NCI-H69 (cell line): ENCODE results near the gene VPS37B.
"Not testable (repeated sequence)": the region's sequence is repeated elsewhere in the genome, so short reads cannot be mapped to it uniquely, and the experiment has no call there.

Source experiments
- DNase-seq: peaks from one replicate; lab custom pipeline; 2025; lab: John Stamatoyannopoulos, UW

The VPS37B gene

DNA sequence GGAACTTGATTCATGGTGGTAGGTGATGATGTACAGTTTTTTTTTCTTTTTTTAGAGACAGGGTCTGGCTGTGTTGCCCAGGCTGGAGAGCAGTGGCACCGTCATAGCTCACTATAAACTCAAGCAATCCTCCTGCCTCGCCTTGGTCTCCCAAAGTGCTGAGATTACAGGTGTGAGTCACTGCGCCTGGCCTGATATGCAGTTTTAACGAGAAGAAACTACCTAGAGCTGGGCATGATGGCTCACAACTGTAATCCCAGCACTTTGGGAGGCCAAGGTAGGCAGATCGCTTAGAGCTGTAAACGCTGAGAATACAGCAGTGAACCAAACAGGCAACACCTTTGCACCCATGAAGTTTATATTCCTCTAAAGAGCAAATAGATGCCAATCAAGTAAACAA is 13.0 kb upstream of the VPS37B start:
- DNase-seq = no peak

DNA sequence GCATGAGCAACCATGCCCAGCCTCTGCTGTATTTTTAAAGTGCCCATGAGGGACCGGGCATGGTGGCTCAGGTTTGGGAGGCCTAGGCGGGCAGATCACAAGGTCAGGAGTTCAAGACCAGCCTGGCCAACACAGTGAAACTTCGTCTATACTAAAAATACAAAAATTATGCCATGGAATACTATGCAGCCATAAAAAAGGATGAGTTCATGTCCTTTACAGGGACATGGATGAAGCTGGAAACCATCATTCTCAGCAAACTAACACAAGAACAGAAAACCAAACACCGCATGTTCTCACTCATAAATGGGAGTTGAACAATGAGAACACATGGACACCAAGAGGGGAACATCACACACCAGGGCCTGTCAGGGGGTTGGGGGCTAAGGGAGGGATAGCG is 9.3 kb upstream of the VPS37B start:
- DNase-seq = not testable (repeated sequence)

DNA sequence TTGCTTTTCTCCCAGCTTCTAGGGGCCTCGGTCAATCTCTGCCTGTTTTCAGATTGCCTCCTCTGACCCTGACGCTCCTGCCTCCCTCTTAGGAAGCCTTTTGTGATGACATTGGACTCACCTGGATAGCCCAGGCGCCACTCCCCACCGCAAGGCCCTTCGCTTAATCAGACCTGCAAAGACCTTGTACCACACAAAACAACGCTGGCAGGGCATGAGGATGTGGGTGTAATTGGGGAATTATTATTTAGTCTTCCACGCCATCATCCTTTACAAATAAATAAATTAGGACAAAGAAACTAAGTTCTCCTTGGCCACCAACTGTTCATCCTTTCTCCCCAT is 7.7 kb upstream of the VPS37B start:
- DNase-seq = no peak

DNA sequence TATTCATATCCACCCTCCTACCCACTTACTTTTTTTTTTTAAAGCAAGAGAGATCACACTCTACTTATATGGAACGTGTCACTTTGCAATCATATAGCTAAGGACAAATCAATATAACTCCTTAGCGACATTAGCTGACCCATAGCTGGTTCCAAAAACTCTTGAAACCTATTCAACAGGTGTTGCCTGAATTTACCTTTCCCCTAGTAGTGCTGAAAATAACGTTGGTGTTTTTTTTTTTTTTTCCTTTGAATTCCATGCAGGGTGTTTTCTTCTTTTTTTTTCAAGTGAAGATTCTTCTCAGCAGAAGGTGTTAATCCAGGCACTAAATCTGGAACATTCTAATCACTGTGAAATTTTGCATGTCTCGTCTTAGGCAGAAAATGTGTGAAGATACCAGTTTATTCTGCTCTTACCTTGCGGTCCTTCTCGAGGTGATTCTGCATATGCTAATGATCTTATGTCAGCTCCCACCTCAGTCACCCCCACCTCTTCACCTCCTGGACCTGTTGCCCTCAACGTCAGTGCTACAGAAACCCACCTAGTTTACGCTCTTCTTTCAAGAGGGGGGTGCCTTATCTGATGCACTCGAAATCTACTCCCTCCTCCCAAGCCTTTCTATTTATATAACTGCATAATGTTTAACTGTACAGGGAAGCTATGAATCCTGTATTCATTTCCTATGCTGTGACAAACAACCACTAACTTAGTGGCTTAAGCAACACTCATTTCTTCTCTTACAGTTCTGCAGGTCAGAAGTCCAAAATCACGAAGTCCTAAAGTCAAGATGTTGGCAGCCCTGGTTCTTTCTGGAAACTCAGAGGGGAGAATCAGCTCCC is 7.1 kb upstream of the VPS37B start:
- no peak for DNase-seq

DNA sequence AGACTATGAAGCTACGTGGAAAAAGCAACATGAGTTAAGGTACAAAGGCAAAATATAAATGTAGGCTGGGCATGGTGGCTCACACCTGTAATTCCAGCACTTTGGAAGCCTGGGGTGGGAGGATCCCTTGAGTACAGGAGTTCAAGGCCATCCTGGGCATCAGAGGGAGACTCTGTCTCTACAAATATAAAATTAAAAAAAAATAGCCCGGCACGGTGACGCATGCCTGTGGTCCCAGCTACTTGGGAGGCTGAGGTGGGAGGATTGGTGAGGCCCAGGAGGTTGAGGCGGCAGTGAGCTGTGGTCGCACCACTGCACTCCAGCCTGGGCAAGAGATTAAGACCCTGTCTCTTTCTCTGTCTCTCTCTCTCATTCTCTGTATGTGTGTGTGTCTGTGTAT is 4.0 kb upstream of the VPS37B start:
- DNase-seq = no peak

DNA sequence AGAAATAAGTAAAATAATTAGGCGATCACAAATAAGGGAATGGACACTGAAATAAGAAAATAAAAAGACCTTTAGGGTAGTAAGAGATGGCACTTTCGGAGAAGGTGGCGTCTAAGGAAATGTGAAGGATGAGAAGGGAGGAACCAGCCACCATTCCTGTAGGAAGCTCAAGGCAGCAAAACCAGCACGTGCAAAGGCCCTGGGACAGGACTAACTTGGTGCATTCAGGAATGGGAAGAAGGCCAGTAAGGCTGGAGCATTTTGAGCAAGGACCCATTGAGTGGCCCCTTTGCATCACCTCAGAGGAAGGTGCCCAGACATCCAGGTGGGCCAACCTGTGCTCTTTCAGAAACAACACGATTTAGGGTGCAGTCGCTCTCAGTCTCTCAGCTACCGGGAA is 738 bp upstream of the VPS37B start:
- no peak for DNase-seq

DNA sequence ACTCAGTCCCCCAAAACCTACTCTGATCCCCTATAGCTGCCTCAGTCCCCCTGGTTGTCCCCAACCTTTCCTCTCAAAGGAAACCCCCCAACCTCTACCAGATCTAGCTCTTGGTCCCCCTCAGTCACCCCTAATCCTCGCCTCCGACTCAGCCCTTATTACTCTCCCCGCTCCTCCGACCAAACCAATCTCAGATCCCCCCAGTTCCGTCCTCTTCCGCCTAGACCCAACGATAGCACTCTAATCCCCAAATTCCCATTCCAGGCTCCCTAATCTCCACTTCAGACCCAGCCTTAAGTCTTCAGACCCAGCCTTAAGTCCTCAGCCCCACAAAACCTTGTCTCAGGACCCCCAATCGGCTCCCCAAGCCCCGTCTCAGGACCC is 612 bp downstream of the VPS37B start:
- peak; percentile 51 for DNase-seq

DNA sequence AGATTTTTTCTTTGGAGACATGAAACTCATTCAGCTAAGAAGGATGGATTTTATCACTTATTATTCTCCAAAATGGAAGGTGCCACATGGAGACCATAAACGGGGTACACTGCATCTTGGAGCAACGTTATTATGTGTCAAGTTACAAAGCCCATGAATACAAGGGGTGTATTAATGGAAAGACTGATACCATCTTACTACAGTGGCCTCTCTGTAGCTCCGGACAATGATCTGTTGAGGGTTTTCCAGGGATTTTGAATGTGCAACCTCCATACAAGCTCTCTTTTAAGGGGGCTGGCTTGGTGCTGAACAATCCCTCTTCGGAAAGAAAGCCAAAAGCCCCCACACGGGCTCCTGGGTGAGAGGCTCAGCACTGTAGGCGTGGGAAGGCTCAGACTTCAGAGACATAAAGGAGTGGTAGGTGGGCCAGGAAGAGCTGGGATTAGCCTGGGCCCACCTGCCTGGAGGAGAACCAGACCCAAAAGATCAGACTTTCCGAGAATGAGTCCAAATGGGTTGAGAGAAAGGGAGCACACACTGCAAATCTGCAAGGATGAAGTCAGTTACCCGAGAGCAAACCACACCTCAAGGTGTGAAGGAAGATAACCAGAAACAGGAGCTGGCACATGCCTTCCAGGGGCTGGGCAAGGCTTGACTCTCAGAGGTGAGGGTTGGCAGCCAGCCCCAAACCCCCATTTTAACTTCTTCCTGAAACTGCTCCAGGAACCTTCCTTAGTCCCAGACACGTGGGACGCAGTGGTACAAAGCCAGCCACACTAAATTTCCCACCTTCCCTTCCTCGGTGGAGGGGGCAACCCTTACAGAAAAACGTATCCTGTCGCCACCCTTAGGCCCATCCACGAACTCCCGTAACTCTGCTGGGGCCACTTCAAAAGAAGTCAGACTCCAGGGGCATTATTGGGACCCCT is 1.5 kb downstream of the VPS37B start:
- DNase-seq = peak; percentile 44

DNA sequence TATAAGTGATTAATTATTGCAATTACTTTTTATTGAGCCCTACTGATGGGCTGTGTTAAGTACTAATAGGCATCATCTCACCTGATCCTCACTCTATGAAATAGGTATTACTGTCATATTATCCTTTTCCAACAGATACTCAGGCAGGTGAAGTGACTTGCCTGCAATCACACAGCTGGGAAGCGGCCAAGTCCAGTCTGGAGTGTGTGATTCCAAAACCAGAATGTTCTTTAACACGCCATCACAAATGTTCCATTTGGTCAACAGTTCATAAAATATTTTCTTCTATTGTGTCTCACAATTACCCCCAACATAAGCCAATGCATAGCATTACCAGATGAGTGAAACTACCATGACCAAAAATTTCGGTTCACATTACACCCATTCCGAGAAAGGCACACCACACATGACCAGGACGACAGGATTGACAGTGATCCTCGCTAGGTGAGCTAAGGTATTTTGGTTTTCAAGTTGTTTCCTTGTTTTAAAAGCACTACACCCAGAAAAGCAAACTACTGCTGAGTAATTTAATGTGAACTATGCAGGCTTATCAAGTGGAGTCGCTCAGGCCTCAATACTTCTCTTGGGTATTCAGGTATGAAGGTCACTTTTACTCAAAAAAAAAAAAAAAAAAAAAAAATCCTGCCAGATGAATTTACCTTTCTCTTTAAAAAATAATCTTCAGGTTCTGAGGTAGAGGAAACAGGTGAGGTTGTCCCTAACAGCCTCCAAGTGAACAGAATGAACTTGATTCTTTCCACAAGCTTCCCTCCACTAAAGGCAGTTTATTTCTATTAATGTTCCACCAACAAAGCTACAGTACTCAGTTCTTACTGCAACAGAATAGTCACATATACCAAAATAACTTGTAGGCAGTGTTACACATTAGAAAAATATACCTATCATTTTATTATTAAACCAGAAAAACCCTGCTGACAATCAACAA is 2.4 kb downstream of the VPS37B start:
- DNase-seq = no peak

DNA sequence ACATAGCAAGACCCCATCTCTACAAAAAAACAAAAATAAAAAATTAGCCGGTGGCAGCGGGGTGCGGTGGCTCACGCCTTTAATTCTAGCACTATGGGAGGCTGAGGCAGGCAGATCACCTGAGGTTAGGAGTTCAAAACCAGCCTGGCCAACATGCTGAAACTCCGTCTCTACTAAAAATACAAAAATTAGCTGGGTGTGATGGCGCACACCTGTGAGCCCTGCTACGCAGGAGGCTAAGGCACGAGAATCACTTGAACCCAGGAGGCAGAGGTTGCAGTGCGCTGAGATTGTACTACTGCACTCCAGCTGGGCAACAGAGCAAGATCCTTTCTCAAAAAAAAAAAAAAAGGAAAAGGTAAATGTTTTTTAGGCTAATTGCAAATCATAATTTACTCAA is 3.2 kb downstream of the VPS37B start:
- DNase-seq = not testable (repeated sequence)

DNA sequence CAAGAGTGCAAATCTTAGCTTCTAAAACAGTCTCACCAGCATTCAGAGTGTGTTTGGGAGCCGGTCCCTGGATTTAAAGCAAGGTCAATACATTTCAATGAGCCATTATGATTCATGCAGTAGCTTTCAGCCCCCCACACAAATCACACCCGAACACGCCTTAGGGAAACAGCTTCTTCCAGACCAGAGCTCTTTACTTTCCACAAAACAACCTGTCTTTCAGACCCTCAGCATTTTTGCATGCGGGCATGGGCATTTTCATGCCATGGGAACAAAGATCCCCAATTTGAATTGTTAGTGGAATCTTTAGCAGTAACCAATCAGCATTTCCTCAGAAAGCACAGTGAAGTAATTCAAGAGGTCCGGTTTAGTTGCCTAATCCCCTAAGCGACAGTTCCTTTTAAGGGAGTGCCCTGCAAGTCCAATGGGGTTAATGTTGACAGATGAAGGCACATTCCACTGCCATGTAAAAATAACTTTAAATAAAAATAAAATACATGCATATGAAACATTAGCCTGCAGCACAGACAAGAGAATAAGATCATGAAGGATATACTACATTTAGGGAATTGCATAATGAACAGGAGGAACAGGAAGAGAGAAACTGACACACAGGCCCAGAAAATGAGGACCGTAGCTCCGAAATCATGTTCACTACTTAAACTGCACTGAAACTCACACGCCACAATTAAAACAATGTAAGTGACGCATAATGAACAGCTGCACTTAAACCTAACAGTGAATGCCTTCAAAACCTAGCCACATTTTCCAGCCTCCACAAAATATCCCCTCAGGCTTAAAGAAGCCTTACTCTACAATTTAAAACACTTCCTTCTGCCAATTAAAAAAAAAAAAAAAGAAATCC is 4.0 kb downstream of the VPS37B start:
- peak; percentile 60 for DNase-seq

DNA sequence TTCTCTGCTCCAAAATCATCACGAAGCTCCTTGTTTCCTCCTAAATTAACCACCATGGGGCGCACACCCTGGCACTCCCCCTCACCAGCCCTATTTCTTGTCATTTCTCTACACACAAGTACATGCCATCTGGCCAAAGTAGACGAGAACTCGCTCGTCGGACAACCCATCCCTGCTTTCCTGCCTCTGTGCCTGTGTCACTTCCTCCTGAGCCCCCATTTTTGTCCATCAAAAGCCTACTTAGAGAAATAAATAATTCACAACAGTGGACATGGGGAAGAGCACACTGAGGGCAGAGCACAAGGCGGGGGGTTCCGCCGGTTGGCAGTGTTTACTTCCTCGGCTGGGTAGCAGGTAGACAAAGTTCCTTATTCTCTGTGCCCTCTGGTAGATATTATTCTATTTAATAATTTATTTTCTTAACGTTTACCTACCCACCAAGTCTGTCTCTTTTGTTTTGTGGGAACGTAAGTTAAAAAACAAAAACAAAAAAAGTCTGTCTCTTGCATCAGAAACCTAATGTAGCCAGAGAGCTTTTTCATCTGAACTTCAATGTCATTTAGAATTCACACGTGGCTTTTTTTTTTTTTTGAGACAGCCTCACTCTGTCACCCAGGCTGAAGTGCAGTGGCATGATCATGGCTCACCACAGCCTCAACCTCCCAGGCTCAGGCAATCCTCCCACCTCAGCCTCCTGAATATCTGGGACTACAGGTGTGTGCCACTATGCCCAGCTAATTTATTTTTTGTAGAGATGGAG is 6.0 kb downstream of the VPS37B start:
- no peak for DNase-seq

DNA sequence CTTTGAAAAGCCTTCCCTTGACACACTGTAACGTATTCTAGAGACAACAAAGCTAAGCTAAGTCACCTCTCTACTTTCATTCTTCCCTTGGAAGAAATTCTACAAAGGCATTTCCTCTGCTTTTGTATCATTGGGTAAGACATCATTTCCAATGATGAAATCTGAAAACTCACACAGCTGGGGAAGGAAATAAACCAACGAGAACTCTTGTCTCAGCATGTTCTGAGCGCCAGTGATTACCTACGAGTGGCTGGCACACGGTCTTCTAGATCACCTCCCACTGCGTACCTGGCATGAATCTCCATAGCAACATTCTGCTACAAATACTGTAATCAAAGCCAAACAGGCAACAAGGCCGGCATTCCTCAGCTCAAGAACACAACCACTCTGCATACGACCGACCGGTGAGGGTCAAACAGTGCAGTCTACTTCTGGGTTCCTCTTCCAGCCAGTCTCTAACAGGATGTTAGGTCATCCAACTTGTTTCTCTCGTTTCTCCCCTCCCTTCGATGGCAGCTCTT is 7.6 kb downstream of the VPS37B start:
- DNase-seq = peak; percentile 80

DNA sequence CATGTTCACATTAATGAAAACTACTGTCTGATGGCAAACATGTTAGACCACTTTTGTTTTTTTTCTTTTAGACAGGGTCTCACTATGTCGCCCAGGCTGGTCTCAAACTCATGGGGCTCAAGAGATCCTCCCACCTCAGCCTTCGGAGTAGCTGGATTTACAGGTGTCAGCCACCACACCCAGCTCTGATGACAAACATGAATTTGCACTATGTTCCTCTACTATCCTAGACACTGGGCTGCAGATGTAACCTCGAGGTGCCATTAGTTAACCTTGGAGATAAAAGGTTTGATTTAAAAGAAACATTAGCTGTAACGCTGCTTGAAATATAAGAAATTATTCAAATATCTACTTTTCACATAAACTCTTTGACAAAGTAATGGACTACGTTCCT is 8.1 kb downstream of the VPS37B start:
- DNase-seq = no peak

DNA sequence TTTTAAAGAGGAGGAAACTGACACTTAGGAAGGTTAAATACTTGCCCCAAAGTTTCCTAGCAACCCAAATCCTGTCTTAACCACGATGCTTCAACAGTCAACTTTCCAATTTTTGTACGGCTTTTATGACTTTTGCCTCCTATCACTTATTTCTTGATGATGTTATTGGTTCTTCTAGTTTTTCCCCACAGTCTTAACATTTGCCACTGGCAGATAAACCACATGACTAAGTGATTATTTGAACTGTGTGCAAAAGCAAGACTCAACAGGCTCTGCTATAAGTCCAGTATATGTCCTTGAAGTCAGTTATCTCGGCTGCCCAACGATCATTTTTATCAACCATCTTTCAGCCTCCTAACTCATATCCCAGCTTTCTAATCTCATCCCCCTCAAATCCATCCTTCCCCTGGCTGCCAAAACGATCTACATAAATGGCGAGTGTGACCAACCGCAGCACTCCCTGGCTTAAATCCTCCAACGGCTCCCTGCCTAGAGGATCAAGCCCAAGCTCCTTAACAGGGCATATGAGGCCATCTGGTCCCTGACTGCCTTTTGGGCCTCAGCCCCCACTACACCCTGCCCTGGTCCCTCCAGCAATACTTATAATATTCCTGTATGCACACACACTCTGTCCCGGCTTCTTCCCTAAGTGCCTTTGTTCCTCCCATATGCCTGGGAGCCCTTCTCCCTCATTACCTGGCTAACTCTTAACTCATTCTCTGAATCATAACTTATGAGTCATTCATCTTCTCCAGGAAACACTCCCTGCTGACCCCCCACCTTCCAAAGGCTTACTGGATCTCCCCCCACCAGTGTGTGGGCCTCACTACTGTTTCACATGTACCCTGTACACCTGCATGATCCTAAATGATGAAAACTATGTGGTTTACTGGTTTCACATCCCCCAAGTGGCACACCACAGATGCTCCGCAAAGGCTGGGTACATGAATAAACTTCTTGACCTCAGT is 8.8 kb downstream of the VPS37B start:
- DNase-seq = peak; percentile 79

DNA sequence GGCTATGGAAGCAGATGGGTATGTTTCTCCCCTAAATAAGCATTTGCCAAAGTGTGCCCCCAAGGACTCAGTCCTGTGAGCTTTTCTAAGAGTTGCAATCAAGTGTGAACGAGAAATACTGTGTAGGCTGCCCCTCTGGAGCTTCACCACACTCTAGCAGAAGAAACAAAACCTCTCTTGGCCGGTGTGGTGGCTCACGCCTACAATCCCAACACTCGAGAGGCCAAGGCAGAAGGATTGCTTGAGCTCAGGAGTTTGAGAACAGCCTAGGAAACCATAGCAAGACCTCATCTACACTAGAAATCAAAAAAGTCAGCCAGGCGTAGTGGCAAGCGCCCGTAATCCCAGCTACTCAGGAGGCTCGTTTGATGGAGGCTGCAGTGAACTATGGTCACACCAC is 9.8 kb downstream of the VPS37B start:
- DNase-seq = no peak

DNA sequence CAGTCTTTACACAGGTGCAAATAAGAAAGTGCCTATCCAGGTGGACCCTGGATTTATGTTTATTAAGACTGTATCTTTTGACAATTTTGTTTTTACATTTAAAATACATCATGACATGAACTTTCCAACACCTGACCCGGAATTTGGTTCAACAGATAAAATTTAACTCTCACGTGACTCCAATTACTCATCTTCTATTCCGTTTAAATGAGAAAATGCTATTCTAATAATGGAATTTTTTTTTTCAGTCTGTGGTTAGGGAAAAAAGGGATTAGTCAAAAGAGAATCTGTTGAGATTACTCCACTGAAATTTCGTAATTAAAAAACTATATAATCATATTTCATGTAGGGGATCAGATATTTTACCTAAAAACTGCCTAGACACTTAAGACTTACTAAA is 11.1 kb downstream of the VPS37B start:
- no peak for DNase-seq

DNA sequence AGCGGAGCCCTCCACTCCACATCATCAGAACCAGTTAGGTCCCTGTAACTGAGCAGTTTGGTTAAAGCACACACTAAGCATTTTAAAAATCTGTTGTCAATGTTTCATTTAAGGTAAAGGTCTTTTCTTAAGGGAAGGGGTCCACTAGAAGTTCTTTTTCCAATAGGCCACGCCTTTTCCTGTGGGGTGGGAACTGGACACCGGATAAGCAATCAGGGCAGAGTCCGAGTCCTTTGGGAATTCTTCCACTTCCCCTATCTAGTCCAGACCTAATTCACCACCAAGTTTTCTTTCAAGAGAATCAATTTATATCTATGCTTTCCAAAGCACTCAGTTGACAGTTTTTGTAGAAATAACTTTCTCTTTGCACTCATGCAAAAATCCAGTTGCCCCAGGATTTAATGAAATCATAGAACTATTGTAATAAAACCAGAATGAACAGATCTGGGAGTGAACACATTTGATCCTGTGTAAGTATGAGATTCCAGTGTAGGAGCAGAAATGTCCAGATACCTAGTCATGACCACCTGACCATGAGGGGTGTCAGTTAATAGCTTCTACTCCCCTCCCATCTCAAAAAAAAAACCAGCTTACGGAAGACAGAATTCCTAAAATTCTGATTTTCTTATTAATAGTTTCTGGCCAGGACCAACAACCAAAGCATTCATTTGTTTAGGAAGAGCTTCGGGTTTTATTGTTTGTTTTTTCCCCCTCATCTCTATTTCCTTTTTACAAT is 11.7 kb downstream of the VPS37B start:
- DNase-seq = no peak
